OCI-LY3 (cell line): Measurements from ENCODE around the gene TNFRSF19.
A peak's percentile ranks its signal among the peaks of the same experiment; 100 is the strongest.

Experiments
- H2AFZ ChIP-seq: fragments of 200-600, 300-600 bp; shearing (Covaris generic); 2 replicates; pipeline ENCODE4 v1.6.0; 2014; ENCODE audit warnings: antibody characterized with exemption, low read depth, low read length
- H3K27ac ChIP-seq: fragments of 200-600, 300-600 bp; sonication (generic); 2 replicates; pipeline ENCODE4 v1.5.1; 2014; ENCODE audit warnings: mild to moderate bottlenecking, low read length, moderate library complexity, mixed read lengths
- H3K27me3 ChIP-seq: fragments of 200-600, 300-600 bp; sonication (generic); 2 replicates; pipeline ENCODE4 v1.6.1; 2014; ENCODE audit warnings: low read depth, low read length, mixed read lengths
- H3K36me3 ChIP-seq: fragments of 200-600, 300-600 bp; sonication (generic); replicated peaks from 2 replicates; pipeline ENCODE3; 2014; ENCODE audit warnings: low read depth, low read length, mixed read lengths
- H3K4me1 ChIP-seq: fragments of 300-600, 200-600 bp; sonication (generic); 2 replicates; pipeline ENCODE4 v1.6.1; 2014; ENCODE audit warnings: low read length, mixed read lengths
- H3K4me2 ChIP-seq: fragments of 200-600, 300-600 bp; sonication (generic); 2 replicates; pipeline ENCODE4 v1.6.1; 2014; ENCODE audit warnings: low read length, mixed read lengths
- H3K4me3 ChIP-seq: fragments of 300-600, 200-600 bp; sonication (generic); 2 replicates; pipeline ENCODE4 v1.5.1; 2014; ENCODE audit warnings: antibody characterized with exemption, mild to moderate bottlenecking, low read length, moderate library complexity
- H3K79me2 ChIP-seq: fragments of 300-600, 200-600 bp; shearing (Covaris generic); 2 replicates; pipeline ENCODE4 v1.6.1; 2014; ENCODE audit warnings: mild to moderate bottlenecking, low read length, mixed read lengths
- H3K9ac ChIP-seq: fragments of 300-600, 200-600 bp; shearing (Covaris generic); 2 replicates; pipeline ENCODE4 v1.6.0; 2014; ENCODE audit warnings: mild to moderate bottlenecking, low read length, moderate library complexity
- H3K9me3 ChIP-seq: fragments of 200-600, 300-600 bp; shearing (Covaris generic); 2 replicates; pipeline ENCODE4 v1.6.1; 2014; ENCODE audit warnings: low read length, mixed read lengths; ENCODE audit not compliant: insufficient read depth
- H4K20me1 ChIP-seq: fragments of 200-600, 300-600 bp; sonication (generic); 2 replicates; pipeline ENCODE4 v1.6.1; 2016; ENCODE audit warnings: low read length, mixed read lengths; ENCODE audit not compliant: insufficient read depth
- CTCF ChIP-seq: fragments of 200-600, 300-600 bp; sonication (generic); IDR thresholded peaks from 2 replicates; pipeline ENCODE4 v1.5.1; 2014; ENCODE audit warnings: antibody characterized with exemption, low read length, low read depth
- EZH2phosphoT487 ChIP-seq: fragments of 200-600 bp; shearing (Covaris generic); IDR thresholded peaks from 2 replicates; pipeline ENCODE4 v1.6.1; 2018; ENCODE audit warnings: antibody characterized with exemption, mixed run types, low read depth

Gene TNFRSF19

GRCh38 chr13:23709536-23709935, 139.3 kb downstream of the TNFRSF19 start:
- Histone ChIP-seq H3K27ac (no peak overlapping the region), H3K4me2 (no peak overlapping the region), H3K79me2 (no peaks in the 10 kb centered on the region), H3K27me3 (no peaks in the 10 kb centered on the region), H3K9me3 (no peaks in the 10 kb centered on the region), H2AFZ (no peak overlapping the region), H3K36me3 (no peaks in the 10 kb centered on the region), H3K4me3 (no peak overlapping the region), H3K4me1 (peaks cover 11% of the 10 kb centered on the region), H3K9ac (no peak overlapping the region), H4K20me1 (no peaks in the 10 kb centered on the region)
- TF ChIP-seq EZH2phosphoT487 (no peak), CTCF (peak; percentile 40)

- Histone ChIP-seq H3K4me1 (peaks cover 11% of the 10 kb centered on the region), H3K4me3 (no peak overlapping the region), H3K9me3 (no peaks in the 10 kb centered on the region), H3K79me2 (no peaks in the 10 kb centered on the region), H3K27ac (no peak overlapping the region), H3K9ac (no peak overlapping the region), H3K27me3 (no peaks in the 10 kb centered on the region), H3K4me2 (no peak overlapping the region), H2AFZ (no peak overlapping the region), H4K20me1 (no peaks in the 10 kb centered on the region), H3K36me3 (no peaks in the 10 kb centered on the region)
- TF ChIP-seq EZH2phosphoT487 (no peak), CTCF (no peak)
Observed at GRCh38 chr13:23710366-23710765, 140.2 kb downstream of the TNFRSF19 start.

- Histone ChIP-seq H4K20me1 (no peaks in the 10 kb centered on the region), H3K79me2 (no peaks in the 10 kb centered on the region)
Observed at GRCh38 chr13:23711355-23711754, 141.1 kb downstream of the TNFRSF19 start.

GRCh38 chr13:23714672-23715071, 144.5 kb downstream of the TNFRSF19 start:
- H3K27me3 ChIP-seq, result no peaks in the 10 kb centered on the region
- TF ChIP-seq CTCF (no peak), EZH2phosphoT487 (no peak)
- H4K20me1 ChIP-seq, result no peaks in the 10 kb centered on the region
- no peak overlapping the region for H2AFZ ChIP-seq
- H3K9ac ChIP-seq, result no peak overlapping the region
- H3K36me3 ChIP-seq, result no peaks in the 10 kb centered on the region
- H3K9me3 ChIP-seq, result no peaks in the 10 kb centered on the region
- no peak overlapping the region for H3K4me3 ChIP-seq
- H3K79me2 ChIP-seq, result no peaks in the 10 kb centered on the region
- H3K4me2 ChIP-seq, result no peak overlapping the region
- H3K4me1 ChIP-seq, result peaks cover 14% of the 10 kb centered on the region
- H3K27ac ChIP-seq, result no peak overlapping the region

More at GRCh38 chr13:23711355-23711754, 141.1 kb downstream of the TNFRSF19 start:
- peaks cover 14% of the 10 kb centered on the region for H3K4me1 ChIP-seq
- no peak overlapping the region for H3K4me2 ChIP-seq
- no peaks in the 10 kb centered on the region for H3K36me3 ChIP-seq
- H3K9ac ChIP-seq, result no peak overlapping the region
- H3K27ac ChIP-seq, result no peak overlapping the region
- no peak overlapping the region for H2AFZ ChIP-seq
- H3K4me3 ChIP-seq, result no peak overlapping the region
- TF ChIP-seq EZH2phosphoT487 (no peak), CTCF (no peak)
- no peaks in the 10 kb centered on the region for H3K9me3 ChIP-seq
- H3K27me3 ChIP-seq, result no peaks in the 10 kb centered on the region
